TTC549 (cell line): ENCODE data around the gene FAM234B.

Source experiments
- FAIRE-seq: peaks from 2 replicates; lab custom pipeline; 2012; peaks lifted over from hg19 to GRCh38; lab: Jason Lieb, UNC

FAM234B gene, protein sequence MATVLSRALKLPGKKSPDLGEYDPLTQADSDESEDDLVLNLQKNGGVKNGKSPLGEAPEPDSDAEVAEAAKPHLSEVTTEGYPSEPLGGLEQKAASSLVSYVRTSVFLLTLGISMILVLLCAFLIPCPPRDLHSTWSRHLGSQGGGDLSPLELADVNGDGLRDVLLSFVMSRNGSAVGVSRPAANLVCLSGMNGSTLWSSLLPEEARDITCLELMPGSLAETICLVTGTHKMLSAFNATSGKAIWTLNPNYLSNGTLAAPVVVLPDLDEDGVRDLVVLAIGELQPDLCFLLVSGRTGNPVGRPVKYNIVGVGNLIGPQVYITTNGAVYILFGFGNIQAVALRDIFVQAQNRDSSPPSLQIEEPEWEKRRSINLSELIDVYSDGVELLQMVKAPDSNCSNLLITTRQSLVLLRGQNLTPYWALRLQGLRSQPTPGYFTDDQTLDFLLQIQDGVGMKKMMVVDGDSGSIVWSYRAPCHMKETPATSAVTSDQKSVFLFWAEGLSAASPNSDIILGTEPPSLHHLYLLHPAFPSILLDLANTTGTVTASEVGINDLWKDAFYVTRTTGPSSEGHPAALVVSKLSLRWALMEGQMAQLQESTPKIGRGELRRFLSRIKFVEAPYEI

DNA sequence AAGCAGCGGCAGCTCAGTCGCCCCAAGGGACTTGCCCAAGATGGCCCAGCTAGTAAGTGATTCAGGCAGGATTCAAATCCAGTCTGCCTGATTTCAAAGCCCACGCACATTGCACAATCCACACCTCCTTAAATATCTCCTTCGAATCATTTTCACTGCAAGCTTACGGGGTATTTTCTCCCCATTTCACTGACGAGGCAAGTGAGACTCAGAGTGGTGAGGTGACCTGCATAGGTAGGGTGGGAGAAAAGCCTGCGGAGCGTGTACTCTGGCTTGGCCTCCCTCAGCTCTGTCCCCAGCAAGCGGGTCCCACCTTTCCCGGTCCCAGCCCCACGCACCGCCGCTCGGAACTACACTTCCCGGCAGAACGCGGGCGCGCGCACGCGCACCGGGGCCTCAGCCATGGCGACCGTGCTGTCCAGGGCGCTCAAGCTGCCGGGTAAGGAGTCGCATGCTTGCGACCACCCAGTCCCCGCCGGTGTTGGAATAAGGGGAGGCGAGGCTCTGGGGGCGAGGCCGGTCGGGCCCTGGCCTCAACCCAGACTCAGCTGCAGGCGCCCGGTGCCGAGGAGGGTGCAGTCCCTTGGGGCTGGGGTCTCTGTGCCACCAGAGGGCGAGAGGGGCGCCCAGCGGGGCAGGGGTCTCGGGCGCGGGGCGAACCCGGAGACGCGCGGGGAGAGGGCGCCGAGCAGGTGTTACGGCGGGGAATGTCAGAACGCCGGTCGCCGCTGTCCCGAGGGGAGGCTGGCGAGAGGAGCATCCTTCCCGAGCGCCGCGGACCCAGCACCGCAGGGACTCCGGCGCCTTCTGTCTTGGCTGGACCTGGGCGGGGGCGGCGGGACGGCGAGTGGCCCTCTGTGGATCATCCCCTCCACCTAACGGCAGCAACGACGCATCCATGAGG, at the start of gene FAM234B:
Gene FAM234B, plus strand, starts transcription at position 380 of the 904 bp plus-strand sequence. Its CDS starts 23 bp downstream, at position 403.
- no peak for FAIRE-seq

DNA sequence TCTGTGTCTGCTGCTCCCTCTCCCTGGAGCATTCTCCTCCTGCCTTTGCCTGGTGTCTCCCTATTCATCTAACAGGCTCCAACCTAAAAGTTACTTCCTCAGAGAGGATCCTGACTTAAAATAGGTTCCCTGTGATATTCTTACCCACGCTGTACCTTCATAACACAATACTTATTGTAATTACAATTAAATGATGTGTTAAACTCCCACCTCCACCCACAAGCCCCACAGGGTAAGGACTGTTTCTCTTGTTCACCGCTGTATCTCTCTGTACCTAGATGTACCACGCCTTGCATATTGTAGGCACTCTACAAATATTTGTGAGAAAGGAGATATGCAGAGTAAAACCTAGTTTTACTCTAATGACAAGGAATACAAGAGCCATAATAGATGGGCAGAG, 49.1 kb upstream of the FAM234B start:
- no peak for FAIRE-seq

DNA sequence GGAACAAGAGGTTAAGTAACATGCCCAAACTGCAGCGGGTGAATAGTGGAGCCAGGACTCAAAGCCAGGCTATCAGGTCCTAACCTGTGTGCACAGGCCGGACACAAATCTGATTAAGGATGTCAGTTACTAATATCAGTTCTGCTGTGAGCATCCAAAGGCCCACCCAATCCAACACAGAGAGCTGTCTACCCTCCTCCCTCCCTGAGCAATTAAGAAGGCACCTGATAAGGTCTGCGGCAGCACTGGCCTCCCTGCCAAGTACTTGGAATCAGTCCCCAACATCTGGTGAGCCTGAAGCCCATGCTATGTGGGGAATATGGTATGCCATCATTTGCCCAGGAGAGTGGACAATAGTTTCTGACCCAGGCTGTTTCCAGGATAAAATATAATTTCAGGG, 48.0 kb upstream of the FAM234B start:
- no peak for FAIRE-seq

DNA sequence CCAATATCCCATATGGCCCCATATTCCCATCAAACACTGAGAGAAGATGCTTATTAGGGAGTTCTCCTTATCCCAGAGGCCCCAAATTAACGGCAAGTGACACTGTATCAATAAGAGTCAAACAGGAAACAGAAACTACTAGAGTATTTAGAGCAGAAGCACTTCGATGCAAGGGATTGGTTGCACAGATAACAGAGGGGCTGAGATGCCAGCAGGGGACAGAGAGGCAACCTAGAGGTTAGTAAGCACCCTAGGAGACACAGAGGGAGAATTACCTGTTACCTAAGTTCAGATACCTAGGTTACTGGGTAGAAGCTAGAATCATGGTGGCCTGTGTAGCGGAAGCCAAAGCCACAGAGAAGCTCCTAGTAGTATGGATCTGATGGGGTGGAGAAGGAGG, 47.0 kb upstream of the FAM234B start:
- no peak for FAIRE-seq

DNA sequence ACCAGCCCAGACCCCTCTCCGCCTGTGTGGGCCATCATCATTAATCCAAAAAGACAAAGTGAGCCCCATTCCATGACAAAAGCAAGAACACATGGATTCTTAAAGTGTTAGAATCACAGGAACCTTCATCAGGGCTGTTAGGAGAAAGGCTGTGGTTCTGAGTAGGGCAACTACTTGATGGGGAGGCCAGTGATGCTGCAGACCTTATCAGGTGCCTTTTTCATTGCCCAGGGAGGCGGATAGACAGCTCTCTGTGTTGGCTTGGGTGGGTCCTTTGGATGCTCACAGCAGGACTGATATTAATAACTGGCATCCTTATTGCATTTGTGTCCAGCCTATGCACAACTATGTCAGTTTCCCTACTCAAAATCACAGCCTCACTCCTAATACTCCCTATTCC, 46.4 kb upstream of the FAM234B start:
- FAIRE-seq: no peak

DNA sequence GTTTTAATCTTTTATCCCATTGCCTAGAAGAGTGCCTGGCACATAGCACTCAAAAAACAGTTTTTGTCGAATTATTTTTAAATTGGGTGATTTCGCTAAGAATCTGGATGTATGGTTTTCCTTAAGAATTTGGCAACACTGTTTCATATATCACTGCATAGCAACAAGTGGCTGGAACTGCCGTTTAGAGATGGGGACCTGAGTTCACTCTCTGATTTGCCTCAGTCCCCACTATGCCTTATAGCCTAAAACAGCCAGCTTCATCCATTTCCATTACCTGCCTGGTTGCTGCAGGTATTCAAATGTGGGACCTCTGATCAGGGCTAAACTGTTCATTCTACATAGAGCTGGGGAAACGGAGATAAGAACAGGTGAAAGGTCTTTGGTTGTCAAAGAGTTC, 45.9 kb upstream of the FAM234B start:
- no peak for FAIRE-seq

DNA sequence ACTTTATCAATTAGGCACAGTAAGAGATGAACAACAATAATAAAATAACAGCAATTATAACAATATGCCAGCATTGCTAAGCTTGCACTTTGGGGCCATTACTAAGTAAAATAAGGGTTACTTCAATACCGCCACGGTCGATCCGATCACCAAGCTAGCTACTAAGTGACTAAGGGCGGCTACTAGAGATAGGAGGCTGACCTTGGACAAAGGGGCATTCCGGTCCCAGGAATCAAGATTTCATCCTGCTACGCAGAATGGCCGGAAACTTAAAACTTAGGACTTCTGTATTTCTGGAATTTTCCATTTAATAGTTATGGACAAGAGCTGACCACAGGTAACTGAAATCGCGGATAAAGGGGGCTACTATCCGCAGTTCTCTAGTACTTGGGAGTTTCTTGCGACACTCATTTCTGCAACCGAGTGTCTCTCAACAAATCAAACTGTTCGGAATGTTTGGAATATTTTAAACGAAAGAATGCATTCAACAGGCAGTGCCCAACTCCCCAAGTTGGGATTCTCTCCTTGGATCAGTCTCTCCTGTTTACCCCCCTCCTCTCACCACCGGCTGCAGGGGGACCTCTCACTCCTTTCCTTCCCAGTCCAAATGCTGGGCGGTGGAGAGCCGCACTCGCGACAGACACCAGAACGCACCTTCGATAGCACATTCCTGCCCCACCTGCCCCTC, 44.8 kb upstream of the FAM234B start:
- FAIRE-seq: no peak

DNA sequence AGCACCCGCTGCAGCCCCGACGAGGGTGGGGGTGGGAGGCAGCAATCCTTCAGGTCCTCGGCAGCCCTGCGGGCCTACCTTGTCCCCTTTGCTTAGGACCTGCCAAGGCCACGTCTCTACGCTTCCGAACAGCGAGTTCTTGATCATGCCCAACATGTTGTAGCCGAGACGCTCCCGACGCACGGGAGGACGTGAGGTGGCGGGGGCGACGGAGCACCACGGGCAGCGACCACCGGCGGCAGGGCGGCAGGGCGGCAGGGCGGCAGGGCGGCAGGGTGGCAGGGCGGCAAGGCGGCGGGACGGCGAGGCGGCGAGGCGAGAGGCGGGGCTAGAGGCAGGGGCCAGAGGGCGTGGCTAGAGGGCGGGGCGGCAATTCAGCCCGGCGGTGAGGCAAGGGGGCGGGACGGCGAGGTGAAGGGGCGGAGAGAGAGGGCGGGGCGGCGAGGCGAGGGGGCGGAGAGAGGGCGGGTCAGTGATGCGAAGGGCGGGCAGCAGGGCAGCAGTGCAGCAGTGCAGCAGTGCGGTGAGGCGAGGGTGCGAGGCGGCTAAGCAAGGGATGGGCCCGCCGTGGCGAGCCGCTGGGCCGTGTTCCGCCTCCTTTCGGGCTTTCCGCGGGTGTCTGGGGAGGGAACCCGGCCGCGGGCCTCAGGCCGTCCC, 44.1 kb upstream of the FAM234B start, which contains the start of gene HEBP1:
Gene HEBP1, minus strand, starts transcription at position 307 of the 657 bp plus-strand sequence. Its CDS starts 151 bp downstream, at position 156.
- FAIRE-seq: no peak

DNA sequence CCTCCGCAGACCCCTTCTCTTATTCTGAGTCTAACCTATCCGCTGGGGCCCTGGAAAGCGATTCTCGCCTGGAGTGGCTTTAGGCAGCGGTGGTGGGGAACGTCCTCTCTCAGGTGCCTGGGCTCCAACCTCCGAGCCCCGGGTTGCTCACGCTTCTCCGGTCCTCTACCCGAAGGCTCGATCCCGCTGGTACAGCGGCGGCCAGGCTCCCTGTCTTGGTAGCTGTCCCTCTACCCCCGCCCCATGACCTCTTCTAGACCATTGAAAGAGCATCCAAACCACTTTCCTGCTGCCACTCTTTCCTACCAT, 43.6 kb upstream of the FAM234B start:
- FAIRE-seq: no peak

DNA sequence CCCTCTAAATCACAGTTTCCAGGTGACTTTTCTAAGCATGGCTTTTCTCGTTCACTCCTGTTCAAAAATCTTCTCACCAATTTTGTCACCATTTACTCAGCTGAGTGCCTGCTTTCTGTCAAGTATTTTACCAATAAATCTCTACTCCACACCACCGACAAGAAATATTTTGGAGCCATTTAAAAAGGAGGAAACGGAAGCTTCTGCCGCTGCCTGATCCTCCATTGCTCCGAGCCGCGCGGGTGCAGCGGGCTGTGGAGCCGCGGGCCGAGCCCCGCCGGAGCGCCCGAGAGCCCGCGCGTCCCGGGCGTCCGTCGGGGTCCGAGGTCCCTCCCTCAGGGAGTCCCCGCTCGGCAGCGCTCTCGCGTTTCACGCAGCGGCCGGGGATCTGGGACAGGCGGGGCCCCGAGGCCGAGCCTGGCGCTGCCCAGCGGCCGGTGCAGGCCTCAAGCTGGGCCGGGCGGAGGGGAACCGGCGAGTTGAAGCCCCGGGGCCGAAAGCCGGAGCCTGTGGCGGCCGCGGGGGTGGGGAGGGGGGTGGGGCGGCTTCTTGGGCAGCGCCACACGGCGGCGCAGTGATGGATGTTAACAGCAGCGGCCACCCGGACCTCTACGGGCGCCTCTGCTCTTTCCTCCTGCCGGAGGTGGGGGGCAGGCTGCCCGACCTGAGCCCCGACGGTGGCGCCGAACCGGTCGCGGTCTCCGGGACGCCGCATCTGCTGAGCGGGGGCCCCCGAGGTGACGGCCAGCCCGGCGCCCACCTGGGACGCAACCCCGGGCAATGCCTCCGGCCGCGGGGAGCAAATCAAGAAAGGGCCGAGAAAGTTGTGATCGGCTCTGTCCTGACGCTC, 43.0 kb upstream of the FAM234B start:
- FAIRE-seq: no peak

DNA sequence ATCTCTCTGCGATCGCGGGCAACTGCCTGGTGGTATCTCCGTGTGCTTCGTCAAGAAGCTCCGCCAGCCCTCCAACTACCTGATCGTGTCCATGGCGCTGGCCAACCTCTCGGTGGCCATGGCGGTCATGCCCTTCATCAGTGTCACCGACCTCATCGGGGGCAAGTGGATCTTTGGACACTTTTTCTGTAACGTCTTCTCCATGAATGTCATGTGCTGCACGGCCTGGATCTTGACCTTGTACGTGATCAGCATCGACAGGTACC, 42.5 kb upstream of the FAM234B start:
- no peak for FAIRE-seq

DNA sequence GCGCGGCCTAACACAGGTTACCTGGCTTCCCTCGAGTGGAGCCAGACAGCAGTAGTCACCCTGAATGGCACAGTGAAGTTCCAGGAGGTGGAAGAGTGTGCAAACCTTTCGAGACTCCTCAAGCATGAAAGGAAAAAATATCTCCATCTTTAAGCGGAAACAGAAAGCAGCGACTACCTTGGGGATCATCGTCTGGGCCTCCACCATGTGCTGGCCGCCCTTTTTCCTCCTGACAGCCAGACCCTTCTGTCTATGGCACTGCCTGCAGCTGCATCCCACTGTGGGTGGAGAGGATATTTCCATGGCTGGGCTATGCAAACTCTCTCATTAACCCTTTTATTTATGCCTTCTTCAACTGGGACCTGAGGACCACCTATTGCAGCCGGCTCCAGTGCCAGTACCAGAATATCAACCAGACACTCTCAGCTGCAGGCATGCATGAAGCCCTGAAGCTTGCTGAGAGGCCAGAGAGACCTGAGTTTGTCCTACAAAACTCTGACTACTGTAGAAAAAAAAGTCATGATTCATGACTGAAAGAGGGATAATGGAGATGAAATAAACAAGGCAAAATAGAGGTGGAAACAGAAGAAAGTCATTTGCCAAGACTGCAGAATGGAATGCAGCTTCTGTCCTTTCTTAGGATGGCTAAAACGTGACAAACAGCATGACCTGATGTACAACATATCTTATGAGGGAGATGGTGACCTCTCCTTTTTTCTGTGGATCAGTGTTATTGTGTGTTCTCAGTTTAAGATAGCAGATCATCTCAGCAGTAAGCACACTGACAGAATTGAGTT, 41.7 kb upstream of the FAM234B start:
- no peak for FAIRE-seq

DNA sequence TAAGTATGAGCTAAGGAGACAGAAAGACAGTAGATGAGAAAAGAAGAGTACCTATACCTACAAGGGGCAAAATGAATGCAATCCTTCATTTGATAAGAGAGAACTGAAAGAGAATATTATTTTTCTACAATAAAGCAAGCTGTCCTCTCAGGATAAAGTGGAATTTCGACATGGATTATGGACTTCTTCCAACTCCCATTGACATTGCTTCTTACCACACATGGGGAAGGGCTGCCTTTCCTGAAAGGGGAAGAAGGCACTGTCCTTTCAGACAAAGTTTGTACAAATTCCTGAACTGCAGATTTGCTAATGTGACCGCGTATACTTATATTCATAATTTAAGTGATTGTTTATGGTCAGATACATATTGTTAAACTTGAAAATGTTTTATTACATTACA, 39.8 kb upstream of the FAM234B start:
- FAIRE-seq: no peak

DNA sequence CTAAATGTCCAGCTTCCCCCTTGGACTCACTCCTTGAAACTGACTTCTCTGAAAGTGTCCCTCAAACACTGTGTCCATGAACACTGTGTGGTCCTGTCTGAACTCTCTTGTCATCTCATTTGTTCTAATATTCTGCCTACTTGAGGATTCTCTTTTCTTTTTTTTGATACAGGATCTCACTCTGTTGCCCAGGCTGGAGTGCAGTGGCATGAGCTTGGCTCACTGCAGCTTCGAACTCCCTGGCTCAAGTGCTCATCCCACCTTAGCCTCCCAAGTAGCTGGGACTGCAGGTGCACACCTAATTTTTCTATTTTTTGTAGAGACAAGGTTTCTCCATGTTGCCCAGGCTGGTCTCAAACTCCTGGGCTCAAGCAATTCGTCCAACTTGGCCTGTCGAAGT, 39.2 kb upstream of the FAM234B start:
- FAIRE-seq: no peak

DNA sequence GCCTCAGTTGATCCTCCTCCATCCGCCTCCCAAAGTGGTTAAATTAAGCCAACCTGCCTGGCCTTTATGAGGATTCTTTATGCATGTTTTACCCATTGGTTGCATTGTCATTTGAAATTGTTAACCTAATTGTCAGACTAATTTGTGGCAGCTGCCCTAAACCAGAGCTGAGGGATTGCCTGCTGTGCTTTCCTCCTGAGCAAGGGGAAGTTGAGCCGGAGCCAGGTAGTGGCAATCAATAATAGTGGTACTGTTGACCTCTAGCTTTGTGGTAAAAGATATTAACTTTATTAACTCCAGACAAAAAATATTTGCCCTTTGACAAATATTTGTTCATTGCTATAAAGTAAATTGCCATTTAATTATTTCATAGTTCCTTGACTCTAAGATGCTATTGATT, 38.5 kb upstream of the FAM234B start:
- FAIRE-seq: no peak

DNA sequence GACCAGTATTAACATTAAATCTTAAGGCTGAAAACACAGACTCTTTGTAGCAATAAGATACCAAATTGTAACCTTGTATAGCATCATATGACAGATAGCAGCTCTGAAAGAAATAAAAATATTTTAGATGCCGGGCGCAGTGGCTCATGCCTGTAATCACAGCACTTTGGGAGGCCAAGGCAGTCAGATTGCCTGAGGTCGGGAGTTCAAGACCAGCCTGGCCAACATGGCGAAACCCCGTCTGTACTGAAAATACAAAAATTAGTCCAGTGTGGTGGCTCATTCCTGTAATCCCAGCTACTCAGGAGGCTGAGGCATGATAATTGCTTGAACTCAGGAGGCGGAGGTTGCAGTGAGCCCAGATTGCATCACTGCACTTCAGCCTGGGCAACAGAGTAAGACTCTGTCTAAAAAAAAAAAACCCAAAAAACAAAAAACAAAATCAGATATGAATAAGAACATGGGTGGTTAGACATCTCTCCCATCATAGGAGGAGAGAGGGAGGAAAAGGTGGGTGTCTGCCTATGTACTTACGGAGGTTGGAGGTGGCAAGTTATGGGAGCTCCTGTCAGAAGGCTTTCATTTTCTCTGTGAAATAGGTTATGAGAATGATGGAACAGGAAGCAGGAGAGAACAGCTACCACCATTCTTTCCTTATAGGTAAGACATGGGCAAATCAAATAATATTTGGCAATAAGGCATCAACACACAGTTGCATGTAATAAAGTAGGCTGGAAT, 36.5 kb upstream of the FAM234B start:
- FAIRE-seq: no peak

DNA sequence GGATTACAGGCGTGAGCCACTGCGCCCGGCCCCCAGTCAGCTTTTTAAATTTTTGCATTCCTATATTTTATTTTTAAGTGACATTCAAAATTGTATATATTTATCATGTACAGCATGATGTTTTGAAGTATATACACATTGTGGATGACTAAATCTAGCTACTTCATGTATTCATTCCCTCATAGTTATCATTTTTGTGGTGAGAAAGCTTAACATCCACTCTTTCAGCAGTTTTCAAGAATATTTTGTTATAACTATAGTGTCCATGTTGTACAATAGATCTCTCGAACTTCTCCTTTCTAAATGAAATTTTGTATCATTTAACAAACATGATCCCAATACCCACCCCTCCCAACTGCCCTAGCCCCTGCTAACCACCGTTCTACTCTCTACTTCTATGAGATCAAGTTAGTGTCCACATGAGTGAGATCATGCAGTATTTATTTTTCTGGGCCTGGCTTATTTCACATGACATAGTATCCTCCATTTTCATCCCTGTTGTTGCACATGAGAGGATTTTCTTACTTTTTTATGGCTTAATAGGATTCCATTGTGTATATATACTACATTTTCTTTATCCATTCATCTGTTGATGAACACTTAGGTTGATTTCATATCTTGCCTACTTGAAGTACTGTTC, 35.3 kb upstream of the FAM234B start:
- no peak for FAIRE-seq

DNA sequence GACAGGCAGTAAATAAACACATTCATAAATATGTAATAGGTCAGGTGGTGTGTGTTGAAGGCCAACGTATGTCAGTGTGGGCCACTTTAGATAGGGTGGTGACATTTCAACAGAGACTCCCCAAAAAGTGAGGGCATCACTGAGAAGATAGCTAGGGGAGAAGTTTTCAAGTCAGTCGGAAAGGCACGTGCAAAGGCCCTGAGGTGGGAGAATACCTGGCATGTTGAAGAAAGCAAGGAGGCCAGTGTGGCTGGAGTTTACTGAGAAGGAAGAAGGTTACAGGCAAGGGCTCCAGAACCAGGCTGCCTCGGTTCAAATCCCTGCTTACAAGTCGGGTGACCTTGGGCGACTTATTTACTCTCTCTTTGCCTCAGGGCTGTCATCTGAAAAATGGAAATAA, 33.1 kb upstream of the FAM234B start:
- no peak for FAIRE-seq

DNA sequence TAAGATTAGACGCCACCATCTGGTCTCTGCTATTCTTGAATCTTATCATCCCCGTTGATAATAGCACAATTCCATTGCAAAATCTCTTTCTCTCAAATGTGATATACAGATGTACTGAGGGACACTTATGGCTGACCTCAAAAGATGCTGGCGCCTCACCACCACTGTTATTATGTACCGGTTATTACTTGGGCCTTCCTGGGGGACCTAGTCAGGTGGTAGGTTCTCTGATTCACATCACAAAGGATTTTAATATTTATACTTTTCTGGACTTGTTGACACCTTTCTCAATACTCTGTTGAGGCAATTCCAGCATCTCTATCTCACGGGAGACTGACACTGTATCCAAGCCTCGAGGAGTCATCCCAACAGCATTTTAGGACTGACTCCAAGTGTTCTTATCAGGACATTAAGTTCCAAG, 21.3 kb upstream of the FAM234B start:
- FAIRE-seq: no peak
